VCaP (cell line): ENCODE results near the gene LDLRAD4.

Experiments used
- H3K27ac ChIP-seq: fragments of 450-650 bp; 2 replicates; pipeline ENCODE4 v1.5.1; 2017
- CTCF ChIP-seq: fragments of 450-650 bp; conservative IDR thresholded peaks from 2 replicates; pipeline ENCODE4 v1.5.1; 2017; ENCODE audit warnings: mild to moderate bottlenecking, moderate library complexity

The LDLRAD4 gene

GRCh38 chr18:13446610-13447461 lies 228.3 kb downstream of the LDLRAD4 start:
- H3K27ac ChIP-seq: no peak overlapping the region

GRCh38 chr18:13447621-13448334 lies 229.2 kb downstream of the LDLRAD4 start:
- TF ChIP-seq CTCF: no peak
- no peak overlapping the region for H3K27ac ChIP-seq

More at GRCh38 chr18:13446610-13447461, 228.3 kb downstream of the LDLRAD4 start:
- TF ChIP-seq CTCF: no peak

- no peak for TF ChIP-seq CTCF
- H3K27ac ChIP-seq: no peak overlapping the region
Observed at GRCh38 chr18:13448335-13448795, 229.8 kb downstream of the LDLRAD4 start.

- TF ChIP-seq CTCF: no peak
- H3K27ac ChIP-seq: no peak overlapping the region
Observed at GRCh38 chr18:13449651-13450050, 231.1 kb downstream of the LDLRAD4 start.

GRCh38 chr18:13450289-13451212 lies 232.0 kb downstream of the LDLRAD4 start:
- no peak overlapping the region for H3K27ac ChIP-seq
- TF ChIP-seq CTCF: no peak

GRCh38 chr18:13451213-13451540 lies 232.6 kb downstream of the LDLRAD4 start:
- H3K27ac ChIP-seq: no peak overlapping the region
- no peak for TF ChIP-seq CTCF
